ENCODE results near the gene UBA52.

The UBA52 gene

DNA sequence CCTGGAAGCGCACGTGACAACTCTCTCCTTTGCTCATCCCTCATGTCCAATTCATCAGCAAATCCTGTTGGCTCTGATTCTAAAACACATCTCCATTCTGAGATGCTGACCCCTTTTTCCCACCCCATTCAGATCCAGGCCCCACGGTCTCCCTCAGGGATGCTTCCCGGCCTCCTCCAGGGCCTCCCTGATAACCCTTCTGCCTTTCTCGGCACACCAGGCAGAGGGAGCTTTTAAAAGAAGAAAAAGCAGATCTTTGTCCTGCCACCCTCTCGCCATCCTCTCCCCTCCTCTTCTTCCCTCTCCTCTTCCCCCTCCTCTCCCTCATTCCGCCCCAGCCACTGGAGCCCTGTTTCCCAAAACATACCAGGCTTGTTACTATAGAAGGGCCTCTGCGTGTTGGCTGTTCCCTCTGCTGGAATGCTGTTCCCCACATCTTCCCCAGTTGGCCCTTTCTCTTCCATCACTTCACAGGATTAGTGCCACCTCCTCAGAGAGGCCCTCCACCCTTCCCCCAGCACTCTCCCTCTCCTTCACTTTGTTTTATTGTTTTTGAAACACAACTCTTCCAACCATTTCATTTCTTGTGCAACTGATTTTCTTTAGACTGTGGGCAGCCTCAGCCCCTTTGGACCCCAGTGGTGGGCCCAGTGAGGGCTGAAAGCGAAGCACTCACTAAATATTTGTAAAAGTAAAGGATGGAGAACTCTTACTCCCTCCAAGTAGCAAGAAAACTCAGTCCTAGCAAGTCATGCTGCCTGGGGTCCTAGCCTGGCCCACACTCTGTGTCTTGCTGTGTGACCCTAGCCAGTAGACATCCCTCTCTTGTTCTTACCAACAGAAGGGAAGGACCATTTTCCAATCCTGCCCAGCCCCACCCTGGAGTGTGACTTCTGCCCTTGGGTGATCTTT is 37.4 kb downstream of the UBA52 start:
- DNase-seq (ENCODE audit: low read depth), result no peak

- no peak for DNase-seq (ENCODE audit: low read depth)
Measured at GRCh38 chr19:18609717-18610051, 38.0 kb downstream of the UBA52 start.

- no peak for DNase-seq (ENCODE audit: low read depth)
Measured at GRCh38 chr19:18610245-18610555, 38.5 kb downstream of the UBA52 start.

- DNase-seq (ENCODE audit: low read depth), result no peak
Measured at GRCh38 chr19:18610556-18611326, 39.1 kb downstream of the UBA52 start.

GRCh38 chr19:18611327-18612050 is 39.8 kb downstream of the UBA52 start:
- DNase-seq (ENCODE audit: low read depth), result no peak

- DNase-seq (ENCODE audit: low read depth), result no peak
Measured at GRCh38 chr19:18612051-18612771, 40.6 kb downstream of the UBA52 start.

GRCh38 chr19:18612772-18613588 is 41.3 kb downstream of the UBA52 start, which contains the start of gene TMEM59L:
Gene TMEM59L (plus strand): TSS chr19:18612870. CDS start chr19:18612959, 89 bp downstream.
- no peak for DNase-seq (ENCODE audit: low read depth)

DNA sequence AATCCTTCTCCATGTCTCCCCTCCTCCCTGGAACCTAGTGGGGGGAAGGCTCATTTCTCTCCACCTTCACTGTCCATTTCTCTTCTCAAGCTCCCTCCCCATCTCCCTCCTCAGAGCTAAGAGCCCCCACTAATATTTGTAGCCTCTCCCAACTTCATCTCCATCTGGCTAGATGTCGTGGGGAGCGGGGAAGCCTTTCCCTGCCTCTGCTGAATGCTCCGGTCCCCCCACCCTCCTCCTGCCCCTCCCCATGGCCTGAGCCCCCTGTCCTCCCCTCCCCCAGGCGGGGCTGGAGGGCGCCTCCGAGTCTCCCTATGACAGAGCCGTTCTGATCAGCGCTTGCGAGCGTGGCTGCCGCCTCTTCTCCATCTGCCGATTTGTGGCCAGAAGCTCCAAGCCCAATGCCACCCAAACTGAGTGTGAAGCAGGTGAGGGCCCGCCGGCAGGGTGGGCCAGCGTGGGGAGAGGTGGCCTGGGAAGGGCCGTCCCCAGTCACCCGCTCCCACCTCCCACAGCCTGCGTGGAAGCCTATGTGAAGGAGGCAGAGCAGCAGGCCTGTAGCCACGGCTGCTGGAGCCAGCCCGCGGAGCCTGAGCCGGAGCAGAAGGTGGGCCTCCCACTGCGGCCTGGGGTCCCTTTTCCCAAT is 42.1 kb downstream of the UBA52 start:
- no peak for DNase-seq (ENCODE audit: low read depth)

DNA sequence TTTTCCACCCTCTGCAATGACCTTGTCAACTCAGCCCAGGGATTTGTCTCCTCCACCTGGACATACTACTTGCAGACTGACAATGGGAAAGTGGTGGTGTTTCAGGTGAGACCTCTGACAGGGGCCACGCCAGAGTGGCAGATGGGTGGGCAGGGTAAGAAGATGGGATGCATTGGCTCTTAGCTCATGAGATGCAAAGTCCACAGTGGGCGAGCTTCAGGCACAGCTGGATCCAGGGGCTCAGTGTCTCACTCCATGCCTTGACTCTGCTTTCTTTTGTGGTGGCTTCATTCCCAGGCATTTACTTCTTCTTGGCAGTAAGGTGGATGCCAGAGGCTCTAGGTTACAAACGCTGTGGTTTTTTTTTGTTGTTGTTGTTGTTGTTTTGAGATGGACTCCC is 44.4 kb downstream of the UBA52 start:
- no peak for DNase-seq (ENCODE audit: low read depth)

- no peak for DNase-seq (ENCODE audit: low read depth)
Measured at GRCh38 chr19:18617562-18617961, 45.9 kb downstream of the UBA52 start.

GRCh38 chr19:18618236-18618635 is 46.6 kb downstream of the UBA52 start:
- DNase-seq (ENCODE audit: low read depth), result no peak

DNA sequence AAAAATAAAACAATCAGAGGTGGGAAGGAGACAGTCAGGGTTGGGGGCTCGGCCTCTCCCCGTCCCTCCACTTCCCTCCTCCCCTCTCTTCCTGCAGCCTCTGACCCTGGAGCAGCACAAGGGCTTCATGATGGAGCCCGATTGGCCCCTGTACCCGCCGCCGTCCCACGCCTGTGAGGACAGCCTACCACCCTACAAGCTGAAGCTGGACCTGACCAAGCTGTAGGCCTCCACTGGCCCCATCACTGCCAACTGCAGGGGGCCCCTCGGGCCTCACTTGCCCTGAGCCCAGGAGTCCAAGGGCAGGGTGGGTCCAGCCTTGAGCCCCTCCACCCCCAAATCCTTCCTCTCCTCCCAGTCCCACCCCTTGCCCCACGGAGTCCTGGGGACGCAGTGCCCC is 48.7 kb downstream of the UBA52 start:
- no peak for DNase-seq (ENCODE audit: low read depth)

DNA sequence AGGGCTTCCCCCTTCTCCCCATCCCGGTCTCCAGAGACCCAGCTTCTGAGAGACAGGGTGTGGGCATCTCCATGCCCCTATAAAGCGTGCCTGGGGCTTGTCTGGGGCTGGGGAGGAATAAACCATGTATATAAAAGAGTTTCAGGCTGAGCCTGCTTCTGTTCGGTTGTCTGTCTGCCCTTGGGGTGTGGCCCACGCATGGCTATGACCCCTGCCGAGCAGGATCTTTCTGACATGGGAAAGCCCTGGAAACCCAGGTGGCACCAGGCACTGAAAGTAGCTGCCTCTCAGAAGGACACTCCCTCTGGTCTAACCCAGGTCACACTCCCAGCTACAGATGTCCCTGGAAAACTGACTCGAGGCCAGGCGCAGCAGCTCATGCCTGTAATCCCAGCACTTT is 49.2 kb downstream of the UBA52 start:
- DNase-seq (ENCODE audit: low read depth), result no peak

- no peak for DNase-seq (ENCODE audit: low read depth)
Measured at GRCh38 chr19:18626906-18627305, 55.2 kb downstream of the UBA52 start.
